Natural killer cell (primary cell): ENCODE results near the gene SND1. TPM values are rescaled to one million over a fixed set of nuclear protein-coding genes. Genes with fewer than 3 reads are reported as not detected.

Experiments
- ATAC-seq, 3 donors: fragments of 150-1000 bp in 2 of 3; fragments of 200-7000 bp in 1 of 3; cut with Tn5 transposase; 1 replicate in 1 of 3; 2 replicates in 2 of 3; pipeline ENCODE4 v1.10.0; 2021; ENCODE audit warnings: mild to moderate bottlenecking in 2 of 3, moderate library complexity in 2 of 3
- DNase-seq, 2 donors: peaks; one replicate each; pipeline versions ENCODE4 v3.0.0 to v3.0.0-alpha.2; 2013 to 2021; ENCODE audit warnings: mixed read lengths in 1 of 2
- H3K27ac ChIP-seq: one replicate; pipeline ENCODE4 v1.5.1; 2013; ENCODE audit warnings: mild to moderate bottlenecking, low read length
- H3K27me3 ChIP-seq: one replicate; pipeline ENCODE4 v1.6.1; 2013; ENCODE audit warnings: low read length; ENCODE audit not compliant: control insufficient read depth, insufficient read depth
- H3K36me3 ChIP-seq: one replicate; pipeline ENCODE4 v1.6.1; 2013; ENCODE audit warnings: low read length; ENCODE audit not compliant: control insufficient read depth, insufficient read depth
- H3K4me1 ChIP-seq: one replicate; pipeline ENCODE4 v1.6.1; 2013; ENCODE audit warnings: low read length; ENCODE audit not compliant: control insufficient read depth, insufficient read depth
- H3K4me3 ChIP-seq: one replicate; pipeline ENCODE4 v1.5.1; 2013; ENCODE audit warnings: low read length
- H3K9me3 ChIP-seq: one replicate; pipeline ENCODE4 v1.6.1; 2013; ENCODE audit warnings: low read length; ENCODE audit not compliant: control insufficient read depth, insufficient read depth
- H3K27ac Mint-ChIP-seq, 2 donors: one replicate each; pipeline ENCODE4 v1.8.0; 2022; ENCODE audit warnings: mild to moderate bottlenecking in 2 of 2, mixed read lengths in 2 of 2, moderate library complexity in 1 of 2
- H3K27me3 Mint-ChIP-seq, 2 donors: one replicate each; pipeline ENCODE4 v1.8.0; 2022; ENCODE audit warnings: low read depth in 2 of 2, mixed read lengths in 2 of 2
- H3K36me3 Mint-ChIP-seq: one replicate; pipeline ENCODE4 v1.8.0; 2022; ENCODE audit warnings: mixed read lengths
- H3K4me1 Mint-ChIP-seq, 2 donors: one replicate each; pipeline ENCODE4 v1.8.0; 2022; ENCODE audit warnings: mixed read lengths in 2 of 2
- H3K4me3 Mint-ChIP-seq: one replicate; pipeline ENCODE4 v1.8.0; 2022; ENCODE audit warnings: mild to moderate bottlenecking, moderate library complexity, mixed read lengths
- H3K9me3 Mint-ChIP-seq, 2 donors: one replicate each; pipeline ENCODE4 v1.8.0; 2022; ENCODE audit warnings: mixed read lengths in 2 of 2
- CTCF ChIP-seq: fragments of 200-600 bp; IDR thresholded peaks from one replicate; pipeline ENCODE4 v1.8.0; 2022; ENCODE audit warnings: antibody characterized with exemption
- WGBS: methylation state at CpG from one replicate; pipeline ENCODE4 v1.1.7; 2013; ENCODE audit warnings: missing lambda C conversion rate; ENCODE audit not compliant: insufficient coverage; 5-methylcytosine and 5-hydroxymethylcytosine counted together
- intact Hi-C: fragments of 100-400 bp; cut with micrococcal nuclease; formaldehyde crosslinking; loops from one replicate; pipeline ENCODE4 v1.14.2; 2022
- total RNA-seq, 4 donors: library from RNA; stranded (reverse); fragments of 120-200 nt in 1 of 4; gene quantifications; one replicate each; pipeline versions ENCODE4 v1.2.3 to v1.2.4, GENCODE V29; 2013 to 2022

The SND1 gene
- total RNA-seq, 3 donors from 2014 or later (not counting 1 experiment from before 2014, with no cell fraction given) = 149 to 188 (median 149) TPM

DNA sequence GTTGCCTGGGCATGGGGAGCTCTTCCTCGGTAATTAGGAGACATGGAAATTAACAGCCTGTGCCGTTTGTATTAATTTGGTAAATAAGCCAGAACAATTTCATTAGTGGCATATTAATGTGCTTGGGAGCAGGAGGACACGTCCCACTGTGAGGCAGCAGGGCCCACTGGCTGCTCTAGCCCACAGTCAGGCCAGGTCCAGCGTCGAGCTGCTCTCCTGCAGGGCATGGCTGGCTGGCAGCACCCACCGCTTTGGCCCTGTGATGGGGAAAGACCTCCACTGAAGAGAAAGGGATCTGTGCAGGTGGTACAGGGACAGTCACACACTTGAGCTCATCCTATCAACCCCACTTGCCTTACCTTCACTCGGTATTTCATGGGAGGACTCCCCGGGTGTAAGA lies 416.8 kb downstream of the SND1 start:
- Mint-ChIP-seq H3K27ac (no peak overlapping the region), H3K9me3 (no peaks in the 10 kb centered on the region), H3K27me3 (no peaks in the 10 kb centered on the region), H3K4me1 (peaks cover 5 to 7% of the 10 kb centered on the region in 2 donors), H3K36me3 (no peaks in the 10 kb centered on the region), H3K4me3 (no peak overlapping the region)
- no peaks in the 10 kb centered on the region for H3K27me3 ChIP-seq
- 97% methylated on average over 8 of the region's 8 CpGs for WGBS
- no peak for TF ChIP-seq CTCF
- intact Hi-C loops = no loop called here
- H3K4me3 ChIP-seq = no peak overlapping the region
- no peaks in the 10 kb centered on the region for H3K36me3 ChIP-seq
- no peak for ATAC-seq
- peaks cover 4% of the 10 kb centered on the region for H3K4me1 ChIP-seq
- DNase-seq = no peak
- H3K9me3 ChIP-seq = no peaks in the 10 kb centered on the region
- H3K27ac ChIP-seq = no peak overlapping the region

- no peaks in the 10 kb centered on the region for H3K36me3 Mint-ChIP-seq
- Histone ChIP-seq H3K4me3 (no peak overlapping the region), H3K4me1 (peaks cover 4% of the 10 kb centered on the region), H3K27ac (no peak overlapping the region), H3K9me3 (no peaks in the 10 kb centered on the region), H3K36me3 (peaks cover 4% of the 10 kb centered on the region), H3K27me3 (no peaks in the 10 kb centered on the region)
- no peak overlapping the region for H3K27ac Mint-ChIP-seq
- intact Hi-C loops = no loop called here
- peaks cover 5 to 11% of the 10 kb centered on the region in 2 donors for H3K4me1 Mint-ChIP-seq
- no peak for ATAC-seq
- H3K4me3 Mint-ChIP-seq = no peak overlapping the region
- H3K27me3 Mint-ChIP-seq = no peaks in the 10 kb centered on the region
- H3K9me3 Mint-ChIP-seq = no peaks in the 10 kb centered on the region
- no peak for TF ChIP-seq CTCF
- DNase-seq = no peak
- WGBS = 97% methylated on average over 7 of the region's 8 CpGs
Observed at GRCh38 chr7:128069373-128070364, 417.7 kb downstream of the SND1 start.

GRCh38 chr7:128071376-128071775 lies 419.4 kb downstream of the SND1 start:
- Mint-ChIP-seq H3K27me3 (no peaks in the 10 kb centered on the region), H3K27ac (no peak overlapping the region), H3K9me3 (no peaks in the 10 kb centered on the region), H3K36me3 (no peaks in the 10 kb centered on the region), H3K4me3 (no peak overlapping the region), H3K4me1 (peaks cover 5 to 11% of the 10 kb centered on the region in 2 donors)
- 89% methylated on average over 5 of the region's 6 CpGs for WGBS
- H3K27ac ChIP-seq = no peak overlapping the region
- ATAC-seq (no peak), DNase-seq (no peak)
- no peak for TF ChIP-seq CTCF
- no peaks in the 10 kb centered on the region for H3K9me3 ChIP-seq
- H3K27me3 ChIP-seq = no peaks in the 10 kb centered on the region
- intact Hi-C loops = no loop called here
- H3K4me1 ChIP-seq = peaks cover 4% of the 10 kb centered on the region
- no peak overlapping the region for H3K4me3 ChIP-seq
- H3K36me3 ChIP-seq = peaks cover 4% of the 10 kb centered on the region
